ENCODE results near the gene TLR2.
A peak's percentile ranks its signal among the peaks of the same experiment; 100 is the strongest.

Gene TLR2

GRCh38 chr4:153684182-153684970 is at the start of gene TLR2:
Gene TLR2 (plus strand): TSS chr4:153684280. CDS start chr4:153702908, 18,628 bp downstream.
- Histone ChIP-seq H3K9ac (ENCODE audit: low read depth, low read length) (no peak within 1 kb of the TSS), H3K4me2 (ENCODE audit: insufficient read depth, low read length) (no peak within 1 kb of the TSS), H3K79me2 (ENCODE audit: insufficient read depth, low read length) (no peaks in the 10 kb centered on the region), H3K36me3 (ENCODE audit: insufficient read depth, low read length) (no peaks in the 10 kb centered on the region), H3K9me3 (ENCODE audit: insufficient read depth, low read length, severe bottlenecking) (peaks cover 14% of the 10 kb centered on the region), H3K4me1 (ENCODE audit: insufficient read depth, low read length) (no peaks in the 10 kb centered on the region), H3K4me3 (ENCODE audit: low read depth in 1 of 2, low read length in 2 of 2) (no peak within 1 kb of the TSS), H3K27me3 (ENCODE audit: insufficient read depth, low read length, poor library complexity) (no peaks in the 10 kb centered on the region), H2AFZ (ENCODE audit: low read depth, low read length) (no peak within 1 kb of the TSS), H4K20me1 (ENCODE audit: insufficient read depth, low read length) (no peaks in the 10 kb centered on the region), H3K27ac (ENCODE audit: low read length) (no peak within 1 kb of the TSS)
- TF ChIP-seq CTCF (IDR thresholded peaks at IDR 0.05; ENCODE audit: borderline replicate concordance, extremely low read depth, low read length, poor library complexity, severe bottlenecking) (no peak), EZH2 (IDR thresholded peaks at IDR 0.05; ENCODE audit: borderline replicate concordance, low read depth, low read length, severe bottlenecking) (no peak)
- ATAC-seq (ENCODE audit: insufficient read depth, low read depth): no peak
- DNase-seq: no peak

- Histone ChIP-seq H3K4me3 (ENCODE audit: low read depth in 1 of 2, low read length in 2 of 2) (no peak overlapping the region), H3K4me1 (ENCODE audit: insufficient read depth, low read length) (no peaks in the 10 kb centered on the region), H3K9me3 (ENCODE audit: insufficient read depth, low read length, severe bottlenecking) (no peaks in the 10 kb centered on the region), H3K27me3 (ENCODE audit: insufficient read depth, low read length, poor library complexity) (no peaks in the 10 kb centered on the region), H2AFZ (ENCODE audit: low read depth, low read length) (no peak overlapping the region), H4K20me1 (ENCODE audit: insufficient read depth, low read length) (peaks cover 37% of the 10 kb centered on the region), H3K9ac (ENCODE audit: low read depth, low read length) (no peak overlapping the region), H3K79me2 (ENCODE audit: insufficient read depth, low read length) (peaks cover 10% of the 10 kb centered on the region; the same call in 1 of the 2 replicates), H3K4me2 (ENCODE audit: insufficient read depth, low read length) (no peak overlapping the region), H3K27ac (ENCODE audit: low read length) (no peak overlapping the region), H3K36me3 (ENCODE audit: insufficient read depth, low read length) (peaks cover 83% of the 10 kb centered on the region)
- DNase-seq: no peak
- peak; percentile 79 for TF ChIP-seq CTCF (IDR thresholded peaks at IDR 0.05; ENCODE audit: borderline replicate concordance, extremely low read depth, low read length, poor library complexity, severe bottlenecking)
- no peak for TF ChIP-seq EZH2 (IDR thresholded peaks at IDR 0.05; ENCODE audit: borderline replicate concordance, low read depth, low read length, severe bottlenecking)
- peak; percentile 44; the same call in 2 of the 3 replicates for ATAC-seq (ENCODE audit: insufficient read depth, low read depth)
Measured at GRCh38 chr4:153634738-153635353, 49.2 kb upstream of the TLR2 start.

- Histone ChIP-seq H3K4me2 (ENCODE audit: insufficient read depth, low read length) (no peak overlapping the region), H3K9ac (ENCODE audit: low read depth, low read length) (no peak overlapping the region), H3K4me3 (ENCODE audit: low read depth in 1 of 2, low read length in 2 of 2) (no peak overlapping the region), H2AFZ (ENCODE audit: low read depth, low read length) (no peak overlapping the region), H3K36me3 (ENCODE audit: insufficient read depth, low read length) (peaks cover 73% of the 10 kb centered on the region), H4K20me1 (ENCODE audit: insufficient read depth, low read length) (peaks cover 29% of the 10 kb centered on the region), H3K27me3 (ENCODE audit: insufficient read depth, low read length, poor library complexity) (no peaks in the 10 kb centered on the region), H3K27ac (ENCODE audit: low read length) (no peak overlapping the region), H3K9me3 (ENCODE audit: insufficient read depth, low read length, severe bottlenecking) (no peaks in the 10 kb centered on the region), H3K79me2 (ENCODE audit: insufficient read depth, low read length) (0 out of 2 replicates have a peak, but pooled peaks cover 3% of the 10 kb centered on the region), H3K4me1 (ENCODE audit: insufficient read depth, low read length) (no peaks in the 10 kb centered on the region)
- DNase-seq: no peak
- no peak for ATAC-seq (ENCODE audit: insufficient read depth, low read depth)
- TF ChIP-seq CTCF (IDR thresholded peaks at IDR 0.05; ENCODE audit: borderline replicate concordance, extremely low read depth, low read length, poor library complexity, severe bottlenecking): no peak
- no peak for TF ChIP-seq EZH2 (IDR thresholded peaks at IDR 0.05; ENCODE audit: borderline replicate concordance, low read depth, low read length, severe bottlenecking)
Measured at GRCh38 chr4:153635846-153636245, 48.2 kb upstream of the TLR2 start.
